ENCODE results near the gene SLA2.

GRCh38 chr20:36611625-36612024 is 34.4 kb downstream of the SLA2 start:
- TF ChIP-seq CTCF (conservative IDR thresholded peaks at IDR 0.05 in 1 of 2, IDR thresholded peaks at IDR 0.05 in 1 of 2; ENCODE audit: extremely low read depth in 1 of 2, insufficient read depth in 1 of 2, low read depth in 1 of 2, low read length in 2 of 2) (no peak), EZH2 (IDR thresholded peaks at IDR 0.05; ENCODE audit: borderline replicate concordance, low read length) (no peak)

Data from mammary epithelial cell (primary cell).